Endothelial cell (in vitro differentiated cells): ENCODE results near the gene CEL. TPM values are rescaled to one million over a fixed set of nuclear protein-coding genes. Genes with fewer than 3 reads are reported as not detected.
A peak's percentile ranks its signal among the peaks of the same experiment; 100 is the strongest.

Experiments
- DNase-seq: peaks from one replicate; pipeline ENCODE4 v3.0.0; 2021; ENCODE audit warnings: low spot score
- H3K27ac Mint-ChIP-seq: one replicate; pipeline ENCODE4 v1.8.0; 2021; ENCODE audit warnings: mixed read lengths, inconsistent platforms; ENCODE audit not compliant: unreplicated experiment
- H3K27me3 Mint-ChIP-seq: one replicate; pipeline ENCODE4 v1.8.0; 2021; ENCODE audit warnings: mild to moderate bottlenecking, moderate library complexity, mixed read lengths, inconsistent platforms; ENCODE audit not compliant: unreplicated experiment
- H3K36me3 Mint-ChIP-seq: one replicate; pipeline ENCODE4 v1.8.0; 2021; ENCODE audit warnings: mild to moderate bottlenecking, low read depth, mixed read lengths, inconsistent platforms; ENCODE audit not compliant: unreplicated experiment
- H3K4me1 Mint-ChIP-seq: one replicate; pipeline ENCODE4 v1.8.0; 2021; ENCODE audit warnings: mild to moderate bottlenecking, mixed read lengths, inconsistent platforms; ENCODE audit not compliant: unreplicated experiment
- H3K4me3 Mint-ChIP-seq: one replicate; pipeline ENCODE4 v1.8.0; 2021; ENCODE audit warnings: mild to moderate bottlenecking, mixed read lengths, inconsistent platforms; ENCODE audit not compliant: unreplicated experiment
- H3K9me3 Mint-ChIP-seq: one replicate; pipeline ENCODE4 v1.8.0; 2021; ENCODE audit warnings: mixed read lengths, inconsistent platforms; ENCODE audit not compliant: unreplicated experiment
- CTCF ChIP-seq: fragments of 200-600 bp; sonication (generic); IDR thresholded peaks from one replicate; pipeline ENCODE4 v1.5.0; 2021; ENCODE audit warnings: antibody characterized with exemption; ENCODE audit not compliant: unreplicated experiment
- total RNA-seq: library from RNA; stranded (reverse); fragmentation: NEBNext Ultra II Directional; extraction: Animal tissue kit (Norgen Biotek cat#: 25700); gene quantifications from one replicate; pipeline ENCODE4 v1.2.1, GENCODE V29; 2021; ENCODE audit not compliant: unreplicated experiment

The CEL gene
- total RNA-seq, 1 donor from 2014 or later, result 4.2 TPM

- DNase-seq, result no peak
- Mint-ChIP-seq H3K27me3 (peaks cover 3% of the 10 kb centered on the region), H3K9me3 (no peaks in the 10 kb centered on the region), H3K4me1 (no peaks in the 10 kb centered on the region), H3K4me3 (peak overlapping the region; percentile 73), H3K27ac (no peak overlapping the region), H3K36me3 (peaks cover 55% of the 10 kb centered on the region)
- no peak for TF ChIP-seq CTCF
Measured at GRCh38 chr9:133098871-133099270, 37.1 kb downstream of the CEL start.

GRCh38 chr9:133099726-133100505 is 38.1 kb downstream of the CEL start:
- peaks cover 56% of the 10 kb centered on the region for H3K36me3 Mint-ChIP-seq
- H3K27me3 Mint-ChIP-seq, result peaks cover 3% of the 10 kb centered on the region
- no peaks in the 10 kb centered on the region for H3K4me1 Mint-ChIP-seq
- no peak for TF ChIP-seq CTCF
- no peaks in the 10 kb centered on the region for H3K9me3 Mint-ChIP-seq
- H3K4me3 Mint-ChIP-seq, result peak overlapping the region; percentile 15
- DNase-seq, result no peak
- H3K27ac Mint-ChIP-seq, result no peak overlapping the region

GRCh38 chr9:133100506-133101355 is 39.0 kb downstream of the CEL start:
- TF ChIP-seq CTCF, result no peak
- Mint-ChIP-seq H3K4me1 (no peaks in the 10 kb centered on the region), H3K36me3 (peaks cover 54% of the 10 kb centered on the region), H3K27ac (no peak overlapping the region), H3K9me3 (no peaks in the 10 kb centered on the region), H3K4me3 (peak overlapping the region; percentile 47), H3K27me3 (peaks cover 3% of the 10 kb centered on the region)
- no peak for DNase-seq

- TF ChIP-seq CTCF, result no peak
- H3K9me3 Mint-ChIP-seq, result no peaks in the 10 kb centered on the region
- H3K4me1 Mint-ChIP-seq, result no peaks in the 10 kb centered on the region
- H3K27ac Mint-ChIP-seq, result no peak overlapping the region
- DNase-seq, result no peak
- peaks cover 3% of the 10 kb centered on the region for H3K27me3 Mint-ChIP-seq
- peaks cover 49% of the 10 kb centered on the region for H3K36me3 Mint-ChIP-seq
- H3K4me3 Mint-ChIP-seq, result peak overlapping the region; percentile 47
Measured at GRCh38 chr9:133101356-133102189, 39.8 kb downstream of the CEL start.
